Skin of body (tissue), 2 donors: ENCODE results near the gene ZNF24. TPM values are rescaled to one million over a fixed set of nuclear protein-coding genes. Genes with fewer than 3 reads are reported as not detected.

Experiments
- DNase-seq: peaks from one replicate; lab custom pipeline; 2025; lab: John Stamatoyannopoulos, UW
- total RNA-seq: library from RNA; depleted of rRNA; stranded (reverse); fragments of >200 nt; gene quantifications from one replicate; pipeline ENCODE4 v1.2.3, GENCODE V29; 2014

The ZNF24 gene
- total RNA-seq, 1 donor from 2014 or later = 44.5 TPM

DNA sequence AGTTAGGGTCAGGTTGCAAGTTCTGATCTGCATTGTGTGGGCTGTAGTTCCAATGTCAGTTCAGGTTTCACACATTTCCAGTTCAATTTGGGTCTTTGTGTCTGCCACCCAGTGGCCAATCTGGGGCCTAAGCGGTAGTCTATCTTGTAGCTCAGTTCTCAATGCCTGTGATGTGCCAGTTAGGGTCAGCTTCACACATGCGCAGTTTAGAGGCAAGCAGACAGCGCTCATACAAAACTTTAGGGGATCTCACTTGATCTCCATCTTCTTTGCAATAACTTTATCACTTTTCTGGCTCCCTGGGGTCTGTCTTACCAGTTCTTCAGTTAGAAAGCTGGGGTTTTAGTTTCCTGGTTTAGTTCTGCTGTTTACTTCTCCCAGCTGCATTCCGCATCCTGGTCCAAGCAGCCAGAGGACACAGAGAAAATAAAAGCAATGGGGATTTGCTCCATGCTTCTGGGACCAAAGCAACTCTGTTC is 11.0 kb upstream of the ZNF24 start:
- DNase-seq = peak; percentile 51

DNA sequence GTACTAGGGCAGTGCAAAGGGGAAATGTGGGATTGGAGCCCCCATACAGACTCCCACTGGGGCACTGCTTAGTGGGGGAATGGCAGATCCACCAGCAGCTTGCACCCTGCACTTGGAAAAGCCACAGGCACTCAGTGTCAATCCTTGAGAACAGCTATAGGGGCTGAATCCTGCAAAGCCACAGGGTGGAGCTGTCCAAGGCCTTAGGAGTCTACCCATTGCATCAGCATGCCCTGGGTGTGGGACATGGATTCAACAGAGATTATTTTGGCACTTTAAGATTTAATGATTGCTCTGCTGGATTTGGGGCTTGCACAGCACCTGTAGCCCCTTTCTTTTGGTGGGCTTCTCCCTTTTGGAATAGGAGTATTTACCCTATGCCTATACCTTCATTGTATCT is 8.6 kb upstream of the ZNF24 start:
- DNase-seq = no peak

DNA sequence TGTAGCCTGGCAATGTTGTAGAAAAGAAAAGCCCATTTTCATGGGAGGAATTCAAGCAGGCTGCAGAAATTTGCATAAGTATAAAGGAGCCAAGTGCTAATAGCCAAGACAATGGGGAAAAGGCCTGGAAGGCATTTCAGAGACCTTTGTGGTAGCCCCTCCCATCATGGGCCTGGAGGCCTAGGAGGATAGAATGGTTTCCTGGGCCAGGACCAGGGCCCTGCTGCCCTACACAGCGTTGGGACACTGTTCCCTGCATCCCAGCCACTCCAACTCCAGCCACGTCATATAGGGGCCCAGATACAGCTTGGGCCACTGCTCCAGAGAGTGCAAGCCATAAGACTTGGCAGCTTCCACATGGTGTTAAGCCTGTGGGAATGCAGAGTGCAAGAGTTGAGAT is 8.1 kb upstream of the ZNF24 start:
- DNase-seq = no peak

DNA sequence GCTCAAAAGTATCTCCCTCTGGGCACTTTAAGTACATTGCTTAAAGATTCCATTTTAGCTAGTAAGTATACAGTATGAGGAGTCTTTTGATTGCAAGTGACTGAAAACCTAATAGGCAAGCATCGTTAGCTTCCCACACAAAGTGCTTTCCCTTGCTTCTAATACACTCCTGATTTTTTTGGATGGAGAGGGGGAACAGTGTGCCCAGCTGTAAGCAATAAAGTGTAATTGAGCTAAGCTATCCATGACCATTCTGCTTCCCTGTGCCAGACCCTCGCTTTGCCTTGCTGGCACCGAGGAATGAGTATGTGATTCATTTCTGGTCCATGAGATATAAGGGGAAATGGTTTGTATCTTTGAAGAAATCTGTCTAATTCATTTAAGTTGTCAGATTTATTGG is 3.8 kb upstream of the ZNF24 start:
- no peak for DNase-seq

DNA sequence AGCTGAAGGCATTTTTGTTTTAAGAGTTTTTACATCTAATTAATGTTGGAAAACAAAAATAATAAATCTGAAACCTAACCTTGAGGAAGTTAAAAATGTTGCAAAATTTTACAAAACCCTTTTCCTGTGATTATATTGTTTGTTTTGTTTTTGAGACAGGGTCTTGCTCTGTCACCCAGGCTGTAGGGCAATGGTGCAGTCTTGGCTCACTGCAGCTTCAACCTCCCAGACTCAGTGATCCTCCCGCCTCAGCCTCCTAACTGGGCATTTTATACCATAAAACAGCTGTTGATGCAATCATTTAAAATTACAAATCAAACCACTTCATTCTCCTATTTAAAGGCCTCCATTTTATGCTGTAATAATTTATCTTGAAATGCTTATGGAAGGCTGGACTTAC is 1.7 kb upstream of the ZNF24 start:
- DNase-seq = no peak

DNA sequence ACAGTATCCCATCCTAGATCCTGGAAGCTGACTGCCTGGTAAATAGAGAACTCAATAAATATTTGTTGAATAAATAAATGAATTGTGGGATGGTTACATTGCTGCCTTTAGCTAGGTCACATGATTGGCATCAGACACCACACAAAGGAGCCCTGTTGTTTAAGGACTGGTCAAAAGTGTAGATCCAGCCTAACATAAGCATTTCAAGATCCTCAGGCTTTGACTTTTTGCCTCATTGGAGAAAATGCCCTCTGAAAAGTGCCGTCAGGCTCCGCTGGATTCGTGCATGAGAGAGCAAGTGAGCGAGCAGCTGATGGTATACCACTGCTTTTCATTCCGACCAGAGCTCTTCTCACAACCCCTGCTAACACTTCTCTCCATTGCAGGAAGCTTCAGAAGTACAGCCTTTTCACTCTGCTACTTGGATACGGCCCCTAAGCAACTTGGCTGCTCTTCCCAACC is 1.3 kb upstream of the ZNF24 start:
- peak; percentile 59 for DNase-seq

DNA sequence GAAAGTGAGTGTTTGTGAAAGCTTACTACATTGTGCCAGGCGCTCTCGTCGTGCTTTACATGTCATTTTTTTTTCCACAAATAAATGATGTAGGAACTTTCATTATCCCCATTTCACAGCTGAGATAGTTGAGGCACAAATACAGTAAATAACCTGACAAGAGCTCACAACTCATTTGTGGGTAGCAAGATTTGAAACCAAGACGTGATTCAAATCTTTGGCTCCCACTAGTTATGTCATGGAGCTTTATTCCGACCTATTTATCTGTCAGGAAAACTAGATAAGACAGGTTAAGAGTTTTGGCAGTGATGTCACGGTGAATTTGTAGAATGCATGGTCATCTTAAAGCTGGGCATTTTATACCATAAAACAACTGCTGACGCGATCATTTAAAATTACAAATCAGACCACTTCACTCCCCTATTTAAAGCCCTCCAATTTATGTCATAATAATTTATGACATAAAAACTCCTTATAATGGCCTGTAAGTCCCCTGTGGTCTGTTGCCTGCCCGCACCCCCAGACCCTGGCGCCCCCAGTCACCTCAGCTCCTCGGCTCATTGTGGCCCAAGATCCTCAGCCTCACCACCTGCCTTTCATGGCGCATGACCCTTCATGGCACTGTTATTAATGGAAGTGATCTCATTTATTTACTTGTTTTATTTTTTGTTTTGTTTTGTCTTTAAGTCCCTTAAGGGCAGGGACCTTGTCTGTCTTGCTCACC is 678 bp upstream of the ZNF24 start:
- no peak for DNase-seq

DNA sequence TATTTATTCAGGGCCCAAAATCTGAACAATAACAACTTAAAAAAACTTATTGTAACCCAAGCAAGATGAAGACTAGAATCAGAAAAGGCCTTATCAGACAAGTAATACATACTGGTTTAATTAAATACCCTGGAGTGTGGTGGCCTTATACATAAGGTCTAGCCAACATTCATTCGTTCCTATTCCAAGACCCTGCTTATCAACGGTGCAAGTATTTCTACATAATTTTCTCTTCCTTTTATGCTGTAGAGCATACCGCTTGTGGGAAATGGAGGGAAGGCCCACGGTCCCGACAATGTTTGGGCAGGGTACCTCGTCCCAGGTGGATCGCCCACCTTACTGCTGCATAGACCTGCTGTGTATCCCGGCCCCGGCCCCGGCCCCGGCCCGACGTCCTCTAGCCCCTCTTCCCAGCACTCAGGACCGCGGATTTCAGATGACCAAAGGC is 708 bp downstream of the ZNF24 start:
- no peak for DNase-seq

DNA sequence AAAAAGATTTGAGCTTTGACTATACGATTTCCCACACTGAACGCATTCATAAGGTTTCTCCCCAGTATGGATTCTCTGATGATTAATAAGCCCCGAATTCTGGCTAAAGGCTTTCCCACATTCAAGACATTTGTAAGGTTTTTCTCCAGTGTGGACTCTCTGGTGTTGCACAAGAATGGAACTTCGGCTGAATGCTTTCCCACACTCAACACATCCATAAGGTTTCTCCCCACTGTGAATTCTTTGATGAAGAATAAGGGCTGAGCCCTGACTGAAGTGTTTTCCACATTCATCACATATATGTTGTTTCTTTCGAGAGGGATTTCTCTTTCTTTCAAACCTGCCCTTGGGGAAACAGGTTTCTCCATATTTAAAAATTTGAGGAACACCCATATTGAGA is 6.9 kb downstream of the ZNF24 start:
- no peak for DNase-seq

DNA sequence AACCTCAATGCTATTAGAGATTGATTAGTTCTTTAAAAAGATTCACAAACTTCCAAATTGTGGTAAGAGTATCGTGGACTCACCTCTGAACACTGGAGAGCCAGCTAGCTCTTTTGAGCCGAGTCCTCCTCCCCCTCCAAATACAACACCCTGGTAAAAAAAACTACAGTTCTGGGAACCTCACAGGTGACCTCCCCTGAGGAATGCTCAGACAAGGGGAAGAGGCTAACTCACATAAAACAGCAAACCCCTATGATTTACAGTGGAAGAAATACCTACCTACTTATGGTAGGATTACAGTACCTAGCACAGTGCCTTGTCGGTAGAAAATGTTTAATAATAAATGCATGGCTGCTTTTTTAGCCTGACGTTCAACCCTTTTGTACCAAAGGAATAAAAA is 8.4 kb downstream of the ZNF24 start:
- no peak for DNase-seq

DNA sequence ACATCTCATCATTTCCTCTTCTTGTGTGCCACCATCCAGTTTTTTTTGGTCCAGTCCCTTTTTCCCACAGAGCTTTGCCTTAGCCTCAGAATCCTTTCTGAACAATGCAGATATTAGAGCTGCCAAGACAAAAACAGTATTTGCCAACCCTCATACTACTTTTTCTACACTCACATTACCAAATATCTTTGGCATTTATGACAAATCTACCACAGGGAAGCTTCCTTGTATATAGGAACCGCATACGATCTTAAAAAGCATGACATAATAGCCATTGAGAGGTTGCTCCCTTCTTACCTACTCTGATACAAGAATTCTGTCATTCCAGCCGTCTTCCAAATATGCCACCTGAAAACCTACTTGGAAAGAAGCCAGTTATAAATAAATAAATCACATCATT is 9.4 kb downstream of the ZNF24 start:
- no peak for DNase-seq

DNA sequence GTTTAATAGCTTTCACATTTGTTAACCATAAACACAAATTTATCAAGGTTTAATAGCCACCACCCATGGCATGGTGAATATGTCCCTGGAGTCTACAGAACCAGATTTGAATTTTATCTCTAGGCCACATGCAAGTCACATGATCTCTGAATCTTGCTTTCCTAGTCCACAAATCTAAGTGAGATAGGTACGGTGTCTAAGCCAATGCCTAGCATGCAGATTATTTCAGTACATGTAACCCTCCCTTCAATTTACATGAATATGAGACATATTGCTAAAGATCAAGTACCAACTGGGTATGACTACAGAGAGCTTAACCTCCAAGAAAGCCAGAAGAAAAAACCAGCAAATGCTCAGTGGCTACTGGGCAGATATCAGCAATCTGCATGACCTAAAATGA is 10.0 kb downstream of the ZNF24 start:
- DNase-seq = no peak

DNA sequence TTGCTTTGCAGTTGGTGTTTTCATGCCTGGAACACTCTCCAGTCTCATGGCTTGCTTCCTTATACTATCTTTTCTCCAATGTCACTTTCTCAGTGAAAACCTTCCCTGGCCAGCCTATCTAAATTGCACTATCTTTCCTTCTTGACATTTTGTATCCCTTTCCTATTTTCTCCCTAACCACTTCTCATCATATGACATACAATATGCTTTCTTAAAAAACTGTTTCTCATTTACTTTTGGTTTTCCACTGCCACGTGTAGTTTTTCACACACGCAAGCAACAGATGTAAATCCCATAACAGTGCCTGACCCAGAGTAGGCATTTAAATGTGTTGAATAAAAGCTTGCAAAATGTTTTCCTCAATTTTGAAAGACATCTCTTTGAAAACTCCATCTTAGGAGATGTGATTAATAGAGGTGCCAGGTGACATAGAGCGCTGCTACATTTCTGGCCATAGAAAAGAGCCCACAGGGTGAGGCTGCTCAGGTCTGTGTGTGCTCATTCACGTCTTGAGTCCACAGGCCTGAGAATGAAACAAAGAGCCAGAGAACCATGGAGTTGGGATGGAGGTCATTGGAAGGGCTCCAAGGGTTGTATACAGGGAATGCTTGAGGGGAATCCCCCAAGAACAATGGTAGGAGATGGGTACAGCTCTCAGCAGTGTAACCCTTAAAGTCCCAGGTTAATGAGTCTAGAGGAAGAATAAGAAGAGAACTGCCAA is 12.7 kb downstream of the ZNF24 start:
- DNase-seq = no peak

DNA sequence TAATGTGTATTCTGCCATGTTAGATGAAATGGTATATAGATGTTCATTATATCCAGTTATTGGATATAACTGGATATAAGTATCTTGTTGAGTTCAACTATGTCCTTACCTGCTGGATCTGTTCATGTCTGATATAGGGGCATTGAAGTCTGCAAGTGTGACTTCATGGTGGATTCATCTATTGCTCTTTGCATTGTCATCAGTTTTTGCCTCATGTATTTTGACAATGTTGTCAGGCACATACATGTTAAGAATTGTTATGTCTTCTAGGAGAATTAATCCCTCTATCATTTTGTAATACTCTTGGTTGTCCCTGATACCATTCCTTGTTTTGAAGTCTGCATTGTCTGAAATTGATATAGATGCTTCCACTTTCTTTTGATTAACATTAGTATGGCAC is 15.4 kb downstream of the ZNF24 start:
- no peak for DNase-seq

DNA sequence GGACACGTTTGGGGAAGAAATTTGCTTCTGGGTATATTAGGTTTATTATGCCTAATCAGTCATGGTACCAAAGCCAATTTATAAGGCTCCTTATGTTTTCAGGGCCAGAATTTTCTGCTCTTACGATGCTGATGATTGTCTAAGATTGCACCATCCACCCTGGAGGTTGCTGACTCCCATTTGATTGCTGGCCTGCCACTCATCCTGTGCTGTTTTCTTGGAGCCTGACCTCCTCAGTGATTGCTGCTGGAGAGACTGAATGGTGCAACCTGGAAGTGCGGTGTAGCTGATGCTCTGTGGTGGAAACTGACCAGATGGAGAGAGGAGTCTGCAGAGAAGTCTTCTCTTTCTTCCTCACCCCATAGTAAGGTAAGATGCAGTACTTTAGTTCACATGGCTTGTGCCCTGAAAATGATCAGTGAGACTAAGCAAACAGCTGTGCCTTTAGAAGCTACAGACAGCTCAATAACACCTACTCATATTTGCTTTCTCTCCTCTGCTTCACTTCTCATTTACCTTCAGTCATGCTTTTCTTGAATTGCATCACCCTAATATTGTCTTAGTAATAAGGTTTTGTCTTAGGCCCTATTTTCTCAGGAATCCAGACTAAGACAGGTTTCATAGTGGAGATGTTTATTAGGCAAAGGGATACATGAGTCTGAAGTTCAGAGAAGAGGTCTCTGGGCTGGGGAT is 17.4 kb downstream of the ZNF24 start:
- no peak for DNase-seq

DNA sequence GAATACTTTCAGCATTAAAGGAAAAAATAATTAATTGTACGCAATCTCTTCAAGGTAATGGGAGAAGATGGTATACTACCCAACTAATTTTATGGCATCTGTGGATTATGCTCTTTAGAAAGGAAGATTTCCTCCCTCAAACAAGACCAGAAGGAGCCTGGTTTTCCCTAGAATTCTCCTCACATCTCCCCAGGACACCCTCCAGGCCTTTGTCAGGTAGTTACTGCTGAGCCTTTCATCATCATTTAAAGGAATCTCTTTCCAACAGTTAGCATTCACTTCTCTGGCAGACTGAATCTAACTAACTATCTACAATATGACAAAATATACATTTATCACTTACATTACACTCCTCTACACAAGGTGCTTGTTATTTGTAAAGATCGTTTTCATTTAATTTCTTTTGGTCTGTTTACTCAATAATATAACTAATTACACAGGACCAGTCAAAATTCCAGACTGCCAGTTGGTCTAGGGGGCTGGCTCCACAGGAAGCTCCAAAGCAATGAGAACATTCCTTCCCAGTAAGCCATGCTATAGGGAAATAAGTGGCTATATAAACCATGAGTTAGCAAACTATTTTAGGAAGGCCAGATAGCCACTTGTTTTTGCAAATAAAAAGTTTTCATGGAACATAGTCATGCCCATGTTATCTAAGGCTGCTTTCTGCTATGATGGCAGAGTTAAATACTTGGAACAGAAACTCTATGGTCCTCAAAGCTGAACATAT is 19.1 kb downstream of the ZNF24 start:
- no peak for DNase-seq

DNA sequence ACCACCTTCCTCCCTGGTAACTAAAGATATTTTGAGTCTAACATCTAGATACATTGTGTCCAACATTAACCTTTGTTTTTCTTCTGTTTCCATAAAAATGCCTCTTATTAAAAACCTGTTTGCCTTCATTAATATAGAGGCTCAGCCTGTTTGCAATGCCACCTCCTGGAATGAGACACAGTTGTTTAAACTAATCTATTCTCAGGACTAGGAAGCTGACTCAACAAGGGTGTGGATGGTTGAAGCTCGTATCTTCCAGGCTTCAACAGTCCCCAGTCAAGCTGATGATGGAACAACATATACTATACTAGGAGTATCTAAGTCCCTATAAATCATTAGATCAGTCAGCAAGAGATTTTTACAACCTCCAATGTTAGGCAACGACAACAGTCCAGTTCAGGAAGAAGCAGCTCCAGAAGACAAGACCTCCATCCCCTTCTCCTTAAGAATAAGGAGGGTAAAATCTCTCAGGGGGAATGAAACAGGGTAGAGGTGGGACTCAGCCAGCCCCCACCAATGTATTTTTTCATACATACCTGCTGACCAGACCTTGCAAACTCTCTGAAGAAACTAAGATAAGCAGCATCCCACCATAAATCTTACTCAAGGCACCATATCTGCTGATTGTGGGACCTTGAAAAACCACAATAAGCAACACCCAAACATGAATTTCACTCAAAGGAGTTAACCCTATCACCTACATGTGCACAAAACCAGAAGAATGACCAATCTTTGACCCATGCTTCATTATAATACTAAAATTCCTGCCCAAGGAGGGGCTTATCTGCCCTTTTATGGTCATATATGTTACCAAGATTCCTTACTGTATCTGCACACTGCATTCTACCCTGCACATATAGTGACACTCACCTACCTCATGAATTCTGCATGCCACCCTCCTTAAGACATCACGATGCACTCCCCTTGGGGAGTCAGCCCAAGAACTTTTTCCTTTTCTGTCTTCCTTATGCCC is 21.4 kb downstream of the ZNF24 start:
- DNase-seq = no peak

DNA sequence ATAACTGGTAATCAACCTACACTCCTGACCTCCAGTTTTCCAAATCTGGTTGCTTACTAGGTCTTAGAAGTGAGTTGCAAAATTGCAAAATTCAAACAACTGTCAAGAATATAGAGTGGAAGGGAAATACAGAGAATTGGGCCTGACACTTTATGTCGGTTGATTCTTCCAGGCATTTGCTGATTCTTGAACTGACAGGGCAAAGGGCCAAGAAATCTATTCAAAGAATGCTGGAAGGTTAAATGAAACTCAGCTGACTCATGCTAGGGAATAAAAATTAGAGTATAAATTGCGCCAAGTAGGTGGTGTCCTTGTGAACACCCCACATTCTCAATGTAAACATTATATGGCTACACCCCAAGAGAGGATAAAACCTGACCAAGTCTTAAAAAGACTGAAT is 32.7 kb downstream of the ZNF24 start:
- no peak for DNase-seq

DNA sequence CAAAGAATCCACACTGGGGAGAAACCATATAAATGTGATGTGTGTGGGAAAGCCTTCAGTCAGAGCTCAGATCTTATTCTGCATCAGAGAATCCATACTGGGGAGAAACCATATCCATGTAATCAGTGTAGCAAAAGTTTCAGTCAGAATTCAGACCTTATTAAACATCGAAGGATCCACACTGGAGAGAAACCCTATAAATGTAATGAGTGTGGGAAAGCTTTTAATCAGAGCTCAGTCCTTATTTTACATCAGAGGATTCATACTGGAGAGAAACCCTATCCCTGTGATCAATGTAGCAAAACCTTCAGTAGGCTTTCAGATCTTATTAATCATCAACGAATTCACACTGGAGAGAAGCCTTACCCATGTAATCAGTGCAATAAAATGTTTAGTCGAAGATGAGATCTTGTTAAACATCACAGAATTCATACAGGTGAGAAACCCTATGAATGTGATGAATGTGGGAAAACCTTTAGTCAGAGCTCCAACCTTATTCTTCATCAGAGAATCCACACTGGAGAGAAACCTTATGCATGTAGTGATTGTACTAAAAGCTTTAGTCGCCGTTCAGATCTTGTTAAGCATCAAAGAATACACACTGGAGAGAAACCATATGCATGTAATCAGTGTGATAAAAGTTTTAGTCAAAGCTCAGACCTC is 37.5 kb downstream of the ZNF24 start:
- DNase-seq = no peak

DNA sequence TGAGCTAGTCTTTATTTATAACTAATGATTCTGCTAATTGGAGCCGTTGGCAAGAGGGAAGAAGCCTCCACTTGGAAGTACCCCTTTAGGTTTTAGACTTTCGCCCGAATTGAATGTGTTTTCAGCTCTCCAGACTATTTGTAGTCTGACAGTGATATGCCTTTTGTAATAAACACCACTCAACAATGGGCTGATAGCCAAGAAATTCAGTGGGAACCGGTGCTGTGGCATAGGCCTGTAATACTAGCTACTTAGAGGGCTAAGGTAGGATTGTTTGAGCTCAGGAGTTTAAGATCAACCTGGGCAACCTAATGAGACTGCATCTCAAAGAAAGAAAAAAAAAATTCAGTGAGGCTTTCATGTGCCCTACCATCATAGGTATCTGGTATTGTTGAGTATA is 40.6 kb downstream of the ZNF24 start:
- no peak for DNase-seq
